Measurements from ENCODE around the gene SYN1.

The SYN1 gene

GRCh38 chrX:47634871-47635575, 15.4 kb upstream of the SYN1 start:
- H3K36me3 ChIP-seq (ENCODE audit: control insufficient read depth, insufficient read depth, low read length) = peaks cover 10% of the 10 kb centered on the region
- no peaks in the 10 kb centered on the region for H3K27me3 ChIP-seq (ENCODE audit: control insufficient read depth, insufficient read depth, low read length, poor library complexity, severe bottlenecking)
- H3K9me3 ChIP-seq (ENCODE audit: control insufficient read depth, low read length) = no peaks in the 10 kb centered on the region
- no peak overlapping the region for H3K27ac ChIP-seq (ENCODE audit: insufficient read depth, low read depth, low read length, poor library complexity, severe bottlenecking)
- H3K4me1 ChIP-seq (ENCODE audit: control insufficient read depth, insufficient read depth, low read length) = peaks cover 4% of the 10 kb centered on the region
- WGBS, 2 experiments = 94 to 96% methylated on average over 16 of the region's 16 CpGs
- no peak overlapping the region for H3K4me3 ChIP-seq (ENCODE audit: insufficient read depth, low read depth, low read length)

- 86 to 89% methylated on average over 14 of the region's 14 CpGs for WGBS, 2 experiments
- H3K27ac ChIP-seq (ENCODE audit: insufficient read depth, low read depth, low read length, poor library complexity, severe bottlenecking) = no peak overlapping the region
- peaks cover 4% of the 10 kb centered on the region for H3K4me1 ChIP-seq (ENCODE audit: control insufficient read depth, insufficient read depth, low read length)
- H3K36me3 ChIP-seq (ENCODE audit: control insufficient read depth, insufficient read depth, low read length) = peaks cover under 1% of the 10 kb centered on the region
- H3K4me3 ChIP-seq (ENCODE audit: insufficient read depth, low read depth, low read length) = no peak overlapping the region
- no peaks in the 10 kb centered on the region for H3K27me3 ChIP-seq (ENCODE audit: control insufficient read depth, insufficient read depth, low read length, poor library complexity, severe bottlenecking)
- H3K9me3 ChIP-seq (ENCODE audit: control insufficient read depth, low read length) = no peaks in the 10 kb centered on the region
Measured at GRCh38 chrX:47633689-47634590, 14.3 kb upstream of the SYN1 start.

GRCh38 chrX:47632666-47633065, 13.0 kb upstream of the SYN1 start:
- Histone ChIP-seq H3K27ac (ENCODE audit: insufficient read depth, low read depth, low read length, poor library complexity, severe bottlenecking) (no peak overlapping the region), H3K4me1 (ENCODE audit: control insufficient read depth, insufficient read depth, low read length) (peaks cover 4% of the 10 kb centered on the region), H3K9me3 (ENCODE audit: control insufficient read depth, low read length) (no peaks in the 10 kb centered on the region), H3K4me3 (ENCODE audit: insufficient read depth, low read depth, low read length) (no peak overlapping the region), H3K27me3 (ENCODE audit: control insufficient read depth, insufficient read depth, low read length, poor library complexity, severe bottlenecking) (no peaks in the 10 kb centered on the region), H3K36me3 (ENCODE audit: control insufficient read depth, insufficient read depth, low read length) (no peaks in the 10 kb centered on the region)
- 67 to 71% methylated on average over 4 of the region's 4 CpGs for WGBS, 2 experiments

- no peaks in the 10 kb centered on the region for H3K27me3 ChIP-seq (ENCODE audit: control insufficient read depth, insufficient read depth, low read length, poor library complexity, severe bottlenecking)
- WGBS, 2 experiments = 94 to 97% methylated on average over 5 of the region's 5 CpGs
- H3K4me3 ChIP-seq (ENCODE audit: insufficient read depth, low read depth, low read length) = no peak overlapping the region
- no peak overlapping the region for H3K27ac ChIP-seq (ENCODE audit: insufficient read depth, low read depth, low read length, poor library complexity, severe bottlenecking)
- H3K9me3 ChIP-seq (ENCODE audit: control insufficient read depth, low read length) = no peaks in the 10 kb centered on the region
- H3K4me1 ChIP-seq (ENCODE audit: control insufficient read depth, insufficient read depth, low read length) = peaks cover 1% of the 10 kb centered on the region
- no peaks in the 10 kb centered on the region for H3K36me3 ChIP-seq (ENCODE audit: control insufficient read depth, insufficient read depth, low read length)
Measured at GRCh38 chrX:47631676-47632075, 12.0 kb upstream of the SYN1 start.

- H3K4me3 ChIP-seq (ENCODE audit: insufficient read depth, low read depth, low read length) = no peak within 1 kb of the TSS
- H3K9me3 ChIP-seq (ENCODE audit: control insufficient read depth, low read length) = no peaks in the 10 kb centered on the region
- no peaks in the 10 kb centered on the region for H3K36me3 ChIP-seq (ENCODE audit: control insufficient read depth, insufficient read depth, low read length)
- 75 to 76% methylated on average over 13 to 14 of the region's 14 CpGs for WGBS, 2 experiments
- H3K27ac ChIP-seq (ENCODE audit: insufficient read depth, low read depth, low read length, poor library complexity, severe bottlenecking) = no peak within 1 kb of the TSS
- H3K27me3 ChIP-seq (ENCODE audit: control insufficient read depth, insufficient read depth, low read length, poor library complexity, severe bottlenecking) = no peaks in the 10 kb centered on the region
- H3K4me1 ChIP-seq (ENCODE audit: control insufficient read depth, insufficient read depth, low read length) = no peaks in the 10 kb centered on the region
Measured at GRCh38 chrX:47629419-47630200, 10.0 kb upstream of the SYN1 start, which contains the start of gene CFP. TSS of gene CFP (minus strand) at chrX:47629930. CDS start at chrX:47629844, 86 bp downstream.

GRCh38 chrX:47628982-47629381, 9.3 kb upstream of the SYN1 start:
- no peak overlapping the region for H3K4me3 ChIP-seq (ENCODE audit: insufficient read depth, low read depth, low read length)
- no peaks in the 10 kb centered on the region for H3K27me3 ChIP-seq (ENCODE audit: control insufficient read depth, insufficient read depth, low read length, poor library complexity, severe bottlenecking)
- H3K4me1 ChIP-seq (ENCODE audit: control insufficient read depth, insufficient read depth, low read length) = no peaks in the 10 kb centered on the region
- no peaks in the 10 kb centered on the region for H3K9me3 ChIP-seq (ENCODE audit: control insufficient read depth, low read length)
- 90 to 100% methylated on average over 1 of the region's 1 CpG for WGBS, 2 experiments
- H3K27ac ChIP-seq (ENCODE audit: insufficient read depth, low read depth, low read length, poor library complexity, severe bottlenecking) = no peak overlapping the region
- no peaks in the 10 kb centered on the region for H3K36me3 ChIP-seq (ENCODE audit: control insufficient read depth, insufficient read depth, low read length)

- Histone ChIP-seq H3K27ac (ENCODE audit: insufficient read depth, low read depth, low read length, poor library complexity, severe bottlenecking) (no peak overlapping the region), H3K36me3 (ENCODE audit: control insufficient read depth, insufficient read depth, low read length) (no peaks in the 10 kb centered on the region), H3K4me3 (ENCODE audit: insufficient read depth, low read depth, low read length) (no peak overlapping the region), H3K4me1 (ENCODE audit: control insufficient read depth, insufficient read depth, low read length) (no peaks in the 10 kb centered on the region), H3K9me3 (ENCODE audit: control insufficient read depth, low read length) (no peaks in the 10 kb centered on the region), H3K27me3 (ENCODE audit: control insufficient read depth, insufficient read depth, low read length, poor library complexity, severe bottlenecking) (peaks cover 6% of the 10 kb centered on the region)
- WGBS, 2 experiments = 93 to 100% methylated on average over 2 of the region's 2 CpGs
Measured at GRCh38 chrX:47625365-47625764, 5.7 kb upstream of the SYN1 start.

GRCh38 chrX:47623540-47624027, 3.9 kb upstream of the SYN1 start:
- H3K9me3 ChIP-seq (ENCODE audit: control insufficient read depth, low read length) = no peaks in the 10 kb centered on the region
- peak overlapping the region; percentile 31 for H3K4me3 ChIP-seq (ENCODE audit: insufficient read depth, low read depth, low read length)
- no peak overlapping the region for H3K27ac ChIP-seq (ENCODE audit: insufficient read depth, low read depth, low read length, poor library complexity, severe bottlenecking)
- no peaks in the 10 kb centered on the region for H3K36me3 ChIP-seq (ENCODE audit: control insufficient read depth, insufficient read depth, low read length)
- H3K27me3 ChIP-seq (ENCODE audit: control insufficient read depth, insufficient read depth, low read length, poor library complexity, severe bottlenecking) = peaks cover 14% of the 10 kb centered on the region
- no peaks in the 10 kb centered on the region for H3K4me1 ChIP-seq (ENCODE audit: control insufficient read depth, insufficient read depth, low read length)
- WGBS, 2 experiments = 0 to 1% methylated on average over 34 to 35 of the region's 35 CpGs

- 87 to 89% methylated on average over 6 of the region's 6 CpGs for WGBS, 2 experiments
Measured at GRCh38 chrX:47621851-47622250, 2.2 kb upstream of the SYN1 start.

More at GRCh38 chrX:47621851-47622250, 2.2 kb upstream of the SYN1 start:
- Histone ChIP-seq H3K9me3 (ENCODE audit: control insufficient read depth, low read length) (no peaks in the 10 kb centered on the region), H3K4me1 (ENCODE audit: control insufficient read depth, insufficient read depth, low read length) (no peaks in the 10 kb centered on the region), H3K4me3 (ENCODE audit: insufficient read depth, low read depth, low read length) (no peak overlapping the region), H3K27me3 (ENCODE audit: control insufficient read depth, insufficient read depth, low read length, poor library complexity, severe bottlenecking) (peaks cover 17% of the 10 kb centered on the region), H3K27ac (ENCODE audit: insufficient read depth, low read depth, low read length, poor library complexity, severe bottlenecking) (no peak overlapping the region), H3K36me3 (ENCODE audit: control insufficient read depth, insufficient read depth, low read length) (no peaks in the 10 kb centered on the region)
